Natural killer cell treated with Interleukin-12 subunit alpha and Interleukin-12 subunit beta and Interleukin-15 and Interleukin-18, amount 100 ng/mL, for 72 hours (primary cell): ENCODE data around the gene IRAK2. TPM values are rescaled to one million over a fixed set of nuclear protein-coding genes. Genes with fewer than 3 reads are reported as not detected.
"Not testable (repeated sequence)": the region's sequence is repeated elsewhere in the genome, so short reads cannot be mapped to it uniquely, and the experiment has no call there.

Experiments
- ATAC-seq, 2 donors: fragments of 150-1000 bp; cut with Tn5 transposase in 1 of 2; sonication (Bioruptor Pico), chemical (Tn5 transposase) in 1 of 2; 2 replicates each; pipeline ENCODE4 v1.10.0; 2021
- DNase-seq: peaks from one replicate; pipeline ENCODE4 v3.0.0; 2022; ENCODE audit warnings: low spot score
- H3K27ac Mint-ChIP-seq, 2 donors: 1 replicate in 1 of 2; 2 replicates in 1 of 2; pipeline ENCODE4 v1.8.0; 2022; ENCODE audit warnings: mixed read lengths in 2 of 2, mild to moderate bottlenecking in 1 of 2, moderate library complexity in 1 of 2
- H3K27me3 Mint-ChIP-seq, 2 donors: 1 replicate in 1 of 2; 2 replicates in 1 of 2; pipeline ENCODE4 v1.8.0; 2022; ENCODE audit warnings: mixed read lengths in 2 of 2
- H3K36me3 Mint-ChIP-seq: one replicate; pipeline ENCODE4 v1.8.0; 2022; ENCODE audit warnings: mixed read lengths
- H3K4me1 Mint-ChIP-seq, 2 donors: 1 replicate in 1 of 2; 2 replicates in 1 of 2; pipeline ENCODE4 v1.8.0; 2022; ENCODE audit warnings: low read depth in 2 of 2, mixed read lengths in 2 of 2, mild to moderate bottlenecking in 1 of 2
- H3K4me3 Mint-ChIP-seq: one replicate; pipeline ENCODE4 v1.8.0; 2022; ENCODE audit warnings: mixed read lengths
- H3K9me3 Mint-ChIP-seq: 2 replicates; pipeline ENCODE4 v1.8.0; 2022; ENCODE audit warnings: mixed read lengths
- total RNA-seq, 2 donors: library from RNA; stranded (reverse); gene quantifications; one replicate each; pipeline ENCODE4 v1.2.3, GENCODE V29; 2022

IRAK2 gene
- total RNA-seq, 2 donors from 2014 or later = 35.1 to 78.4 TPM

GRCh38 chr3:10272476-10272875, 107.8 kb downstream of the IRAK2 start:
- not testable (repeated sequence) for H3K9me3 Mint-ChIP-seq, H3K27me3 Mint-ChIP-seq, DNase-seq, ATAC-seq, H3K4me3 Mint-ChIP-seq
- peak overlapping the region in 1 of 2 donors; percentile 57 for H3K27ac Mint-ChIP-seq
- peaks cover 11% of the 10 kb centered on the region for H3K36me3 Mint-ChIP-seq
- peaks cover 31 to 42% of the 10 kb centered on the region in 2 donors for H3K4me1 Mint-ChIP-seq

GRCh38 chr3:10272977-10273376, 108.3 kb downstream of the IRAK2 start:
- ATAC-seq (no peak), DNase-seq (no peak)
- no peaks in the 10 kb centered on the region for H3K9me3 Mint-ChIP-seq
- H3K4me3 Mint-ChIP-seq = peak overlapping the region; percentile 47
- peak overlapping the region in 1 of 2 donors; percentile 57 for H3K27ac Mint-ChIP-seq
- H3K27me3 Mint-ChIP-seq = no peaks in the 10 kb centered on the region
- H3K4me1 Mint-ChIP-seq = peaks cover 29 to 42% of the 10 kb centered on the region in 2 donors
- peaks cover 7% of the 10 kb centered on the region for H3K36me3 Mint-ChIP-seq

- no peaks in the 10 kb centered on the region for H3K9me3 Mint-ChIP-seq
- DNase-seq = no peak
Observed at GRCh38 chr3:10273702-10274305, 109.1 kb downstream of the IRAK2 start.

GRCh38 chr3:10274601-10275000, 109.9 kb downstream of the IRAK2 start:
- Mint-ChIP-seq H3K27me3 (no peaks in the 10 kb centered on the region), H3K36me3 (peaks cover 7% of the 10 kb centered on the region), H3K27ac (no peak overlapping the region), H3K9me3 (no peaks in the 10 kb centered on the region), H3K4me1 (peaks cover 27 to 32% of the 10 kb centered on the region in 2 donors), H3K4me3 (no peak overlapping the region)
- ATAC-seq (no peak), DNase-seq (no peak)

More at GRCh38 chr3:10273702-10274305, 109.1 kb downstream of the IRAK2 start:
- peaks cover 27 to 37% of the 10 kb centered on the region in 2 donors for H3K4me1 Mint-ChIP-seq
- H3K27ac Mint-ChIP-seq = peak overlapping the region in 1 of 2 donors; percentile 57
- H3K36me3 Mint-ChIP-seq = peaks cover 7% of the 10 kb centered on the region
- peak overlapping the region; percentile 47 for H3K4me3 Mint-ChIP-seq
- ATAC-seq = no peak
- no peaks in the 10 kb centered on the region for H3K27me3 Mint-ChIP-seq

GRCh38 chr3:10277115-10277625, 112.5 kb downstream of the IRAK2 start:
- no peak for DNase-seq
- H3K4me1 Mint-ChIP-seq = peaks cover 27 to 32% of the 10 kb centered on the region in 2 donors
- H3K27ac Mint-ChIP-seq = peak overlapping the region in 1 of 2 donors; percentile 25
- H3K4me3 Mint-ChIP-seq = no peak overlapping the region
- H3K27me3 Mint-ChIP-seq = no peaks in the 10 kb centered on the region
- no peak for ATAC-seq
- H3K9me3 Mint-ChIP-seq = no peaks in the 10 kb centered on the region
- H3K36me3 Mint-ChIP-seq = peaks cover 9% of the 10 kb centered on the region

GRCh38 chr3:10278501-10278900, 113.8 kb downstream of the IRAK2 start:
- peaks cover 5% of the 10 kb centered on the region for H3K36me3 Mint-ChIP-seq
- DNase-seq = no peak
- H3K27me3 Mint-ChIP-seq = no peaks in the 10 kb centered on the region
- ATAC-seq = no peak
- H3K4me3 Mint-ChIP-seq = no peak overlapping the region
- H3K27ac Mint-ChIP-seq = no peak overlapping the region
- H3K4me1 Mint-ChIP-seq = peaks cover 18 to 28% of the 10 kb centered on the region in 2 donors
- H3K9me3 Mint-ChIP-seq = no peaks in the 10 kb centered on the region

GRCh38 chr3:10279384-10280176, 114.9 kb downstream of the IRAK2 start:
- H3K4me3 Mint-ChIP-seq = no peak overlapping the region
- DNase-seq (no peak), ATAC-seq (no peak)
- peaks cover 16 to 28% of the 10 kb centered on the region in 2 donors for H3K4me1 Mint-ChIP-seq
- peak overlapping the region in 1 of 2 donors; percentile 39 for H3K27ac Mint-ChIP-seq
- H3K27me3 Mint-ChIP-seq = no peaks in the 10 kb centered on the region
- peaks cover 5% of the 10 kb centered on the region for H3K36me3 Mint-ChIP-seq
- H3K9me3 Mint-ChIP-seq = no peaks in the 10 kb centered on the region

- DNase-seq (no peak), ATAC-seq (no peak)
- H3K4me1 Mint-ChIP-seq = peaks cover 21 to 34% of the 10 kb centered on the region in 2 donors
- no peak overlapping the region for H3K4me3 Mint-ChIP-seq
- peaks cover 5% of the 10 kb centered on the region for H3K36me3 Mint-ChIP-seq
- peak overlapping the region in 1 of 2 donors; percentile 39 for H3K27ac Mint-ChIP-seq
- no peaks in the 10 kb centered on the region for H3K27me3 Mint-ChIP-seq
- H3K9me3 Mint-ChIP-seq = no peaks in the 10 kb centered on the region
Observed at GRCh38 chr3:10280177-10280529, 115.4 kb downstream of the IRAK2 start.

GRCh38 chr3:10280571-10280970, 115.9 kb downstream of the IRAK2 start:
- H3K4me3 Mint-ChIP-seq = no peak overlapping the region
- H3K9me3 Mint-ChIP-seq = no peaks in the 10 kb centered on the region
- H3K36me3 Mint-ChIP-seq = peaks cover 5% of the 10 kb centered on the region
- ATAC-seq (no peak), DNase-seq (no peak)
- no peaks in the 10 kb centered on the region for H3K27me3 Mint-ChIP-seq
- H3K27ac Mint-ChIP-seq = no peak overlapping the region
- peaks cover 23 to 35% of the 10 kb centered on the region in 2 donors for H3K4me1 Mint-ChIP-seq

GRCh38 chr3:10281951-10282350, 117.2 kb downstream of the IRAK2 start:
- Mint-ChIP-seq H3K4me3 (no peak overlapping the region), H3K4me1 (peaks cover 23 to 38% of the 10 kb centered on the region in 2 donors), H3K27me3 (no peaks in the 10 kb centered on the region), H3K27ac (peak overlapping the region in 1 of 2 donors; percentile 28), H3K9me3 (no peaks in the 10 kb centered on the region), H3K36me3 (peaks cover 6% of the 10 kb centered on the region)
- DNase-seq = no peak
- no peak for ATAC-seq

GRCh38 chr3:10283638-10284037, 118.9 kb downstream of the IRAK2 start:
- ATAC-seq (no peak), DNase-seq (no peak)
- Mint-ChIP-seq H3K9me3 (no peaks in the 10 kb centered on the region), H3K4me3 (no peak overlapping the region), H3K27me3 (no peaks in the 10 kb centered on the region), H3K4me1 (peaks cover 15 to 31% of the 10 kb centered on the region in 2 donors), H3K27ac (peak overlapping the region; percentile 71 to 81), H3K36me3 (peaks cover 11% of the 10 kb centered on the region)

- Mint-ChIP-seq H3K27me3 (no peaks in the 10 kb centered on the region), H3K9me3 (no peaks in the 10 kb centered on the region), H3K4me3 (peak overlapping the region; percentile 7), H3K27ac (peak overlapping the region; percentile 71 to 81), H3K4me1 (peaks cover 15 to 31% of the 10 kb centered on the region in 2 donors), H3K36me3 (peaks cover 11% of the 10 kb centered on the region)
- DNase-seq (no peak), ATAC-seq (peak; percentile 68 to 78)
Observed at GRCh38 chr3:10284496-10284895, 119.8 kb downstream of the IRAK2 start.

GRCh38 chr3:10285272-10286132, 120.8 kb downstream of the IRAK2 start:
- peak overlapping the region; percentile 71 to 81 for H3K27ac Mint-ChIP-seq
- H3K36me3 Mint-ChIP-seq = peaks cover 11% of the 10 kb centered on the region
- DNase-seq = no peak
- no peaks in the 10 kb centered on the region for H3K9me3 Mint-ChIP-seq
- no peaks in the 10 kb centered on the region for H3K27me3 Mint-ChIP-seq
- ATAC-seq = no peak
- no peak overlapping the region for H3K4me3 Mint-ChIP-seq
- H3K4me1 Mint-ChIP-seq = peaks cover 15 to 31% of the 10 kb centered on the region in 2 donors
